Measurements from ENCODE around the gene ABCC6.
"Not testable (repeated sequence)": the region's sequence is repeated elsewhere in the genome, so short reads cannot be mapped to it uniquely, and the experiment has no call there.

DNA sequence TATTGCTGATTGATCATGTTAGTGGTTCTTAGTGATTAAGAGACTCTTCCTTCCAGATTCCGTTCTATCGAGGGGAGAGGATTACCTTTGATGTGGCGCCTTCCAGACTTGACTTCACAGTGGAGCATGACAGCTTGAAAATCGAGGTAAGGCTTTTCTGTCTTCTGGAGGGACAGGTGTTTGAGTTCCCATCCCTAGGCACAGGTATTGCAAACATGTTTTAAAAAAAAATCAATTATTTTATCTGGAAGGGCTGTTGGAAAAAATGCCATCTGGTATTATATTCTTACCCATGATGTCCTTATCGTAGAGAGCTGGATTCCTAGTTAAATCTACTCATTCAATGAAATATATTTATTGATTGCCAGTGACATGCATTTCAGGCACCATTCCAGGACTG is 29.1 kb upstream of the ABCC6 start:
- TF ChIP-seq, protein P1, sequence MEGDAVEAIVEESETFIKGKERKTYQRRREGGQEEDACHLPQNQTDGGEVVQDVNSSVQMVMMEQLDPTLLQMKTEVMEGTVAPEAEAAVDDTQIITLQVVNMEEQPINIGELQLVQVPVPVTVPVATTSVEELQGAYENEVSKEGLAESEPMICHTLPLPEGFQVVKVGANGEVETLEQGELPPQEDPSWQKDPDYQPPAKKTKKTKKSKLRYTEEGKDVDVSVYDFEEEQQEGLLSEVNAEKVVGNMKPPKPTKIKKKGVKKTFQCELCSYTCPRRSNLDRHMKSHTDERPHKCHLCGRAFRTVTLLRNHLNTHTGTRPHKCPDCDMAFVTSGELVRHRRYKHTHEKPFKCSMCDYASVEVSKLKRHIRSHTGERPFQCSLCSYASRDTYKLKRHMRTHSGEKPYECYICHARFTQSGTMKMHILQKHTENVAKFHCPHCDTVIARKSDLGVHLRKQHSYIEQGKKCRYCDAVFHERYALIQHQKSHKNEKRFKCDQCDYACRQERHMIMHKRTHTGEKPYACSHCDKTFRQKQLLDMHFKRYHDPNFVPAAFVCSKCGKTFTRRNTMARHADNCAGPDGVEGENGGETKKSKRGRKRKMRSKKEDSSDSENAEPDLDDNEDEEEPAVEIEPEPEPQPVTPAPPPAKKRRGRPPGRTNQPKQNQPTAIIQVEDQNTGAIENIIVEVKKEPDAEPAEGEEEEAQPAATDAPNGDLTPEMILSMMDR (conservative IDR thresholded peaks at IDR 0.05; ENCODE audit: low read depth, low read length) = not testable (repeated sequence)
- TF ChIP-seq RAD21 (IDR thresholded peaks at IDR 0.05; ENCODE audit: low read length); FOS (IDR thresholded peaks at IDR 0.05; ENCODE audit: low read depth, low read length); POLR2A (IDR thresholded peaks at IDR 0.05; ENCODE audit: low read depth, low read length); CHD1 (IDR thresholded peaks at IDR 0.05; ENCODE audit: low read depth, low read length); MXI1 (IDR thresholded peaks at IDR 0.05; ENCODE audit: borderline replicate concordance, low read depth, low read length); MAZ (IDR thresholded peaks at IDR 0.05; ENCODE audit: borderline replicate concordance, low read depth, low read length); MAFK (IDR thresholded peaks at IDR 0.05; ENCODE audit: low read depth, low read length): not testable (repeated sequence)
- TF ChIP-seq, protein P2, sequence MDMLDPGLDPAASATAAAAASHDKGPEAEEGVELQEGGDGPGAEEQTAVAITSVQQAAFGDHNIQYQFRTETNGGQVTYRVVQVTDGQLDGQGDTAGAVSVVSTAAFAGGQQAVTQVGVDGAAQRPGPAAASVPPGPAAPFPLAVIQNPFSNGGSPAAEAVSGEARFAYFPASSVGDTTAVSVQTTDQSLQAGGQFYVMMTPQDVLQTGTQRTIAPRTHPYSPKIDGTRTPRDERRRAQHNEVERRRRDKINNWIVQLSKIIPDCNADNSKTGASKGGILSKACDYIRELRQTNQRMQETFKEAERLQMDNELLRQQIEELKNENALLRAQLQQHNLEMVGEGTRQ (IDR thresholded peaks at IDR 0.05; ENCODE audit: low read depth, low read length) = not testable (repeated sequence)
- TF ChIP-seq, protein P3, sequence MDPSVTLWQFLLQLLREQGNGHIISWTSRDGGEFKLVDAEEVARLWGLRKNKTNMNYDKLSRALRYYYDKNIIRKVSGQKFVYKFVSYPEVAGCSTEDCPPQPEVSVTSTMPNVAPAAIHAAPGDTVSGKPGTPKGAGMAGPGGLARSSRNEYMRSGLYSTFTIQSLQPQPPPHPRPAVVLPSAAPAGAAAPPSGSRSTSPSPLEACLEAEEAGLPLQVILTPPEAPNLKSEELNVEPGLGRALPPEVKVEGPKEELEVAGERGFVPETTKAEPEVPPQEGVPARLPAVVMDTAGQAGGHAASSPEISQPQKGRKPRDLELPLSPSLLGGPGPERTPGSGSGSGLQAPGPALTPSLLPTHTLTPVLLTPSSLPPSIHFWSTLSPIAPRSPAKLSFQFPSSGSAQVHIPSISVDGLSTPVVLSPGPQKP (IDR thresholded peaks at IDR 0.05; ENCODE audit: borderline replicate concordance, low read depth, low read length) = not testable (repeated sequence)

All from IMR-90 (cell line).